Loucy (cell line): Measurements from ENCODE around the gene LCTL.

Source experiments
- H2AFZ ChIP-seq: fragments of 200-600 bp; sonication (generic); 2 replicates; pipeline ENCODE4 v1.6.0; 2016; ENCODE audit warnings: antibody characterized with exemption, mild to moderate bottlenecking, low read length, moderate library complexity
- H3F3A ChIP-seq: fragments of 200-600 bp; 2 replicates; pipeline ENCODE4 v1.6.0; 2016; ENCODE audit warnings: antibody characterized with exemption, low read depth, mild to moderate bottlenecking
- H3K27me3 ChIP-seq: fragments of 200-600 bp; sonication (generic); 2 replicates; pipeline ENCODE4 v1.6.1; 2014; ENCODE audit warnings: low read length, mild to moderate bottlenecking; ENCODE audit not compliant: insufficient read depth, poor library complexity, severe bottlenecking
- H3K36me3 ChIP-seq: fragments of 200-600 bp; sonication (generic); 2 replicates; pipeline ENCODE4 v1.6.1; 2016; ENCODE audit warnings: low read length; ENCODE audit not compliant: insufficient read depth
- H3K4me1 ChIP-seq: fragments of 200-600 bp; sonication (generic); 2 replicates; pipeline ENCODE4 v1.5.1; 2014; ENCODE audit warnings: low read length, mild to moderate bottlenecking; ENCODE audit not compliant: insufficient read depth, poor library complexity, severe bottlenecking
- H3K4me2 ChIP-seq: fragments of 200-600 bp; sonication (generic); 2 replicates; pipeline ENCODE4 v1.6.0; 2014; ENCODE audit warnings: antibody characterized with exemption, low read length, low read depth, mild to moderate bottlenecking; ENCODE audit not compliant: poor library complexity, severe bottlenecking
- H3K4me3 ChIP-seq: fragments of 200-600 bp; sonication (generic); 2 replicates; pipeline ENCODE4 v1.5.1; 2014; ENCODE audit warnings: low read length, mild to moderate bottlenecking, mixed read lengths; ENCODE audit not compliant: poor library complexity, severe bottlenecking
- H3K79me2 ChIP-seq: fragments of 200-600 bp; sonication (generic); 2 replicates; pipeline ENCODE4 v1.6.1; 2014; ENCODE audit warnings: low read length; ENCODE audit not compliant: insufficient read depth
- H3K9ac ChIP-seq: fragments of 200-600 bp; sonication (generic); 2 replicates; pipeline ENCODE4 v1.6.0; 2014; ENCODE audit warnings: mild to moderate bottlenecking, low read depth, low read length, moderate library complexity; ENCODE audit not compliant: poor library complexity, severe bottlenecking
- H3K9me2 ChIP-seq: fragments of 200-600 bp; sonication (generic); replicated peaks from 2 replicates; pipeline ENCODE4 v1.6.1; 2016; ENCODE audit warnings: low read depth, low read length, mixed read lengths
- H3K9me3 ChIP-seq: fragments of 200-600 bp; sonication (generic); 2 replicates; pipeline ENCODE4 v1.6.1; 2014; ENCODE audit warnings: mild to moderate bottlenecking, antibody characterized with exemption, low read length, low read depth; ENCODE audit not compliant: insufficient read depth
- H4K20me1 ChIP-seq: fragments of 200-600 bp; sonication (generic); 2 replicates; pipeline ENCODE4 v1.6.0; 2014; ENCODE audit warnings: antibody characterized with exemption, low read length, mild to moderate bottlenecking; ENCODE audit not compliant: insufficient read depth, poor library complexity, severe bottlenecking
- CTCF ChIP-seq: fragments of 200-600 bp; sonication (generic); conservative IDR thresholded peaks from 2 replicates; pipeline ENCODE4 v1.5.1; 2014; ENCODE audit warnings: mild to moderate bottlenecking, antibody characterized with exemption, low read length
- EZH2phosphoT487 ChIP-seq: fragments of 200-600 bp; IDR thresholded peaks from 2 replicates; pipeline ENCODE4 v1.6.1; 2018; ENCODE audit warnings: antibody characterized with exemption, mild to moderate bottlenecking, moderate library complexity, borderline replicate concordance

The LCTL gene

GRCh38 chr15:66573719-66574595 lies 8.2 kb upstream of the LCTL start:
- no peaks in the 10 kb centered on the region for H3K4me1 ChIP-seq
- no peaks in the 10 kb centered on the region for H3K79me2 ChIP-seq
- no peaks in the 10 kb centered on the region for H3K27me3 ChIP-seq
- TF ChIP-seq EZH2phosphoT487 (no peak), CTCF (no peak)
- H3K36me3 ChIP-seq: no peaks in the 10 kb centered on the region
- H3K4me2 ChIP-seq: no peak overlapping the region
- H3K9me2 ChIP-seq: no peaks in the 10 kb centered on the region
- no peaks in the 10 kb centered on the region for H3F3A ChIP-seq
- no peaks in the 10 kb centered on the region for H3K9me3 ChIP-seq
- no peak overlapping the region for H3K9ac ChIP-seq
- H3K4me3 ChIP-seq: no peak overlapping the region
- H2AFZ ChIP-seq: no peak overlapping the region
- H4K20me1 ChIP-seq: no peaks in the 10 kb centered on the region

GRCh38 chr15:66573348-66573718 lies 7.5 kb upstream of the LCTL start:
- no peak overlapping the region for H2AFZ ChIP-seq
- no peaks in the 10 kb centered on the region for H3K4me1 ChIP-seq
- no peak overlapping the region for H3K4me3 ChIP-seq
- no peaks in the 10 kb centered on the region for H3K9me3 ChIP-seq
- H3K79me2 ChIP-seq: no peaks in the 10 kb centered on the region
- H3F3A ChIP-seq: no peaks in the 10 kb centered on the region
- H3K4me2 ChIP-seq: no peak overlapping the region
- no peaks in the 10 kb centered on the region for H3K27me3 ChIP-seq
- no peaks in the 10 kb centered on the region for H3K9me2 ChIP-seq
- no peaks in the 10 kb centered on the region for H3K36me3 ChIP-seq
- no peak overlapping the region for H3K9ac ChIP-seq
- TF ChIP-seq EZH2phosphoT487 (no peak), CTCF (no peak)
- no peaks in the 10 kb centered on the region for H4K20me1 ChIP-seq

GRCh38 chr15:66572146-66572545 lies 6.3 kb upstream of the LCTL start:
- no peak overlapping the region for H3K4me2 ChIP-seq
- no peaks in the 10 kb centered on the region for H3K36me3 ChIP-seq
- H3K4me3 ChIP-seq: no peak overlapping the region
- H4K20me1 ChIP-seq: no peaks in the 10 kb centered on the region
- no peaks in the 10 kb centered on the region for H3K4me1 ChIP-seq
- H2AFZ ChIP-seq: no peak overlapping the region
- no peaks in the 10 kb centered on the region for H3K9me2 ChIP-seq
- H3K9me3 ChIP-seq: no peaks in the 10 kb centered on the region
- no peaks in the 10 kb centered on the region for H3K79me2 ChIP-seq
- no peaks in the 10 kb centered on the region for H3K27me3 ChIP-seq
- no peak for TF ChIP-seq EZH2phosphoT487
- TF ChIP-seq CTCF: no peak
- H3F3A ChIP-seq: no peaks in the 10 kb centered on the region
- H3K9ac ChIP-seq: no peak overlapping the region
